HG03045 (cell line): ENCODE results near the gene SYAP1.
"Not testable (repeated sequence)": the region's sequence is repeated elsewhere in the genome, so short reads cannot be mapped to it uniquely, and the experiment has no call there.

ENCODE experiments used
- ATAC-seq: cut with Tn5 transposase; IDR thresholded peaks from one replicate; pipeline ENCODE4 v1.9.1; 2021; ENCODE audit warnings: mild to moderate bottlenecking, moderate library complexity; ENCODE audit not compliant: unreplicated experiment

The SYAP1 gene, protein sequence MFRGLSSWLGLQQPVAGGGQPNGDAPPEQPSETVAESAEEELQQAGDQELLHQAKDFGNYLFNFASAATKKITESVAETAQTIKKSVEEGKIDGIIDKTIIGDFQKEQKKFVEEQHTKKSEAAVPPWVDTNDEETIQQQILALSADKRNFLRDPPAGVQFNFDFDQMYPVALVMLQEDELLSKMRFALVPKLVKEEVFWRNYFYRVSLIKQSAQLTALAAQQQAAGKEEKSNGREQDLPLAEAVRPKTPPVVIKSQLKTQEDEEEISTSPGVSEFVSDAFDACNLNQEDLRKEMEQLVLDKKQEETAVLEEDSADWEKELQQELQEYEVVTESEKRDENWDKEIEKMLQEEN

DNA sequence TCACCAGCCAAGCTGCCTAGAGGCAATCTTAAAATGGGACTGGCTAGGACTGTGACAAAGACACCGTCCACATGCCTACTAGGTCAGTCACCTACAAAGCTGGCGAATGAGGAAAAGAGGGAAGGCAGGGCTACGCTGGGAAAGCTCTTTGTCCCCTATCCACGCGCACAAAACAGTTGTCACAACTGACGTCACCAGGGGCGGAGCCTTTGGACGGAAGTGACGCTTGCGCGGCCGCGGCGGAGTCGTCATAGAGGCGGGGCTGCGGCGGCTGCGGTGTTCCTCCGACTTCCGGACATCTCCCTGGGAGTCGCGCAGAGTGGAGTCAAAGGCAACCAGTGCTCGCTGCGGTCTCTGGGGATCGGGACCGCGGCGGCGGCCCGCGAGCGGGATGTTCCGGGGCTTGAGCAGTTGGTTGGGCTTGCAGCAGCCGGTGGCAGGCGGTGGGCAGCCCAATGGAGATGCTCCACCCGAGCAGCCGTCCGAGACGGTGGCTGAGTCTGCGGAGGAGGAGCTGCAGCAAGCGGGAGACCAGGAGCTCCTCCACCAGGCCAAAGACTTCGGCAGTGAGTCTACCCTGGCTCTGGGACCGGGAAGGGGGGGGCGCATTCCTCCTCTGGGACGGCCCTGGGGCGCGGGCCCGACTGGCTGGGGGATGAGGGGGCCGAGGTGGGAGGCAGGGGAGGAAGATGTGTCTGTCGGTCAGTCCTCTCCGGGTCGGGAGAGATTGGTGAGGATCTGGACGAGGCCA, at the start of gene SYAP1:
Gene SYAP1, plus strand, starts transcription at position 279 of the 751 bp plus-strand sequence. Its CDS starts 113 bp downstream, at position 392.
- ATAC-seq, result peak; percentile 99

DNA sequence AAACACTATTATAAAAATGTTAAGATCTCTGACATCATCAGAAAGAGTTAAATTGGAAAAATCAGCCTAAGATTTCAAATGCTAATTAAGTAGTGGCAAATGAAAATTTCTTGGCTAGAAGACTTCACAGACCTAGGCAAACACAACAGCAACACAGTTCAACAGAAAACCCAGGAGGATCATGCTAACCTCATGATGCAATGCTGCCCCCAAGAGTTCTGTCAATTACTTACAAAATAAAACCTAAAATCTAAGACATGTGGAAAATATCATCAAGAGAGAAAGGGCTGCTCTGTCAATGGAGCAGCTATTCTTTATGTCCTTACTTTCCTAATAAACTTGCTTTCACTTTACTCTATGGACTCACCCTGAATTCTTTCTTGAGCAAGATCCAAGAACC, 48.4 kb upstream of the SYAP1 start:
- no peak for ATAC-seq

DNA sequence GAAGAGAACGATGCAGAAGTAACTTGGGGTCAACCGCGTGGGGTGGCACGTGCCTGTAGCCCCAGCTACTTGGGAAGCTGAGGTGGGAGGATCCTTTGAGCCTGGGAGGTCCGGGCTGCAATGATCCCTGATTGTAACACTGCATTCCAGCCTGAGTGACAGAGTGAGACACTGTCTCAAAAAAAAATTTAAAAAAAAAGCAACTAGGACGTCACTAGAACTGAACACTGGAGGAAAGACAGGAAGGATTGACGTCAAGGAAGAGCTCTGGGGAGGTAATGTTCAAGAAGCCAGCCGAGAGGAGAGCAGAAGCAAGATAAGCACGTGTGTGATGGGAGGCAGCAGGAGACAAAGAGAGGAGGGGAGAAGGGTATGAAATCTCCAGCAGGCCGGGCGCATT, 40.7 kb upstream of the SYAP1 start:
- no peak for ATAC-seq

DNA sequence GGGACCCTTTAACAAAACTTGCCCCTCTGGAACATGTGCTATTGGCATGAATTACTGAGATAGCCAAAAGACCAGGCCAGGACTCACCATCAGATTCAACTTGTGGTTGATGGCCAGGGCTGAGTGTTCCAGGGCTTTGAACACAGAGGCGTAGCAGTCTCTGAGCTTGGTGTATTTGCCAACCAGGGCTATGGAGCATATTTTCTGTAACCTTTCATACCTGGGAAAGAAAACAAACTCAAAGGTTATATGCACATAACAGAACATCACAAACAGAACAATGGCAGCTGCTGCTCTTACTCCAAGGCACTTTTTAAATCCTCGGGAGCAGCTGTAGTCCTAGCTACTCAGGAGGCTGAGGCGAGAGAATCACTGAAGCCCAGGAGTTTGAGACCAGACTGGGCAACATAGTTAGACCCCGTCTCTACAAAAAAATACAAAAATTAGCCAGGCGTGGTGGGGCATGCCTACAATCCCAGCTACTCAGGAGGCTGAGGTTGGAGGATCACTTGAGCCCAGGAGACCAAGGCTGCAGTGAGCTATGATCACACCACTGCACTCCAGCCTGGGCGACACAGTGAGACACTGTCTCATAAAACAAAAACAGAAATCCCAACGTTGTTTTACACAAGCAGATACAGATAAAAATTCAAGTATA, 36.3 kb upstream of the SYAP1 start:
- ATAC-seq, result no peak

DNA sequence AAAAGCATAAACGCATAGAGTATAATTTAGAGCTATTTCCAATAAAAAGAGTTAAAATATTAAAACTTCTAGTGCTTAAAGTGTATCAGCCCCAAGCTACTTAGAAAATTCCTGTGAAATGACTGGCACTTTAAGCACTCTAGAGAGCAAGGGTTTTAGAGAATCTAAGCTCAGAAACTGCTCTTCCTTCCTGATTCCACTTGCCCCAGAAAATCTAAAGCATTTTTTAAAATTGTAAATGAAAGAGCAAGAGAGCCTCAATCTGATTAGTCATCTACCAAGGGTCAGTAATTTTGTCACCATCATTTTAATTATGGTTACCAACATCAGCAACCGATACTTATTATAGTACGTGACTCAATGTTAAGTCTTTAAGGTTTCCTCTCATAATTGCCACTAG, 31.9 kb upstream of the SYAP1 start:
- ATAC-seq, result no peak

DNA sequence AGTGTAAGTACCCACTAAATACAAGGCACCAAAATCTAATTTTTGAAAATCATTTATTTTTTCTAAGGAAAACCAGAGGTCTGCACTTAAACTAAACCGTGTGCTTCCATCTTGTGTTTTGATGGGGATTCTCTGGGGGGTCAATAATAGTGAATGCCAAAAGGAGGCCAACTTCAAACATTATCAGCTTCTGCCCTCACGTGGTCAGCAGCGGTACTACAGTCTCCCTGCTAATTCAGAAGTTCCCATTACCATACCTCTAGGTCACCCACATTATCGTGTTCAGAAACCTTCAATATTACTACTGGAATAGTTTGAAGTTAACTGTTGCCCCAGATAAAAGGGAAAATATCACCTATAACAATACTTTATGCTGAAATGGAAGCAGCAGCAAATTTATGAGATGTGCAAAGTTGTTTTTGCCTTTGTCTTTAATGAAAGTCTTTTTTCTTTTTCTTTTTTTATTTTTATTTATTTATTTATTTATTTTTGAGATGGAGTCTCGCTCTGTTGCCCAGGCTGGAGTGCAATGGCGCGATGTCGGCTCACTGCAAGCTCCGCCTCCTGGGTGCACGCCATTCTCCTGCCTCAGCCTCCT, 24.2 kb upstream of the SYAP1 start:
- ATAC-seq, result no peak

DNA sequence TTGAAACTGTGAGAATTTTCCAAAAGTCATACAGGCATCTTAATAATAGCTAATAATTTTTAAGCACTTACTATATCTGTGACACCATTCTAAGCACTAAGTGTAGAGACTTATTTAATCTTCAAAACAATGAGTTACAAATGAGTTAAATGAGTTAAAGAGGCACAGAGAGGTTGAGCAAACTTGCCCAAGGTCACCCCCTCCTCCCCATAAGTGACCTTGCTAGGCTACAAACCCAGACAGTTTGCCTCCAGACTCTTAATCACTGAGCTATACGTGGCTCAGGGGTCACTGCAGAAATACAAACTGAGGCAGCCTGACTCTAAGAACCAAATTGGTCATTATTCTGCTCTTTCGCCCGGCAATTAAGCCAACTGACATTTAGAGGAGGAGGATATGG, 22.5 kb upstream of the SYAP1 start:
- ATAC-seq, result no peak

DNA sequence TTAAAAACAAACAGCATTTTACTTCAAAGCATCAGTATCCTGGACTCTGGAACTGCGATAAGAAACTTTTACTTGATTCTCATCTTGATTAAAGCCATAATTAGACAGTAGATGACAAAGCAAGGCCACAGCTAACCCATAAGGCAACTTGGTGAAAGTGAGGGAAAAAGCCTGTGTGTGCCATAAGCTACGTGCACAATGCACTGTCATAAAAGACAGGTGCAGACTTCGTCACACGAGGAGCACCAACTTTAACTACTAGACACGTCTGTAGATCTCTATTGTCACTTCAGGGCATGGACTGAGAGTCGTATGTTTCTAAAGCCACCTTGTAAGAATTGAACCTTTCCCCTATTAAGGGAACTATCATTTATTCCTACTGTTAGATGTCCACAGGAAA, 20.0 kb upstream of the SYAP1 start:
- ATAC-seq, result no peak

DNA sequence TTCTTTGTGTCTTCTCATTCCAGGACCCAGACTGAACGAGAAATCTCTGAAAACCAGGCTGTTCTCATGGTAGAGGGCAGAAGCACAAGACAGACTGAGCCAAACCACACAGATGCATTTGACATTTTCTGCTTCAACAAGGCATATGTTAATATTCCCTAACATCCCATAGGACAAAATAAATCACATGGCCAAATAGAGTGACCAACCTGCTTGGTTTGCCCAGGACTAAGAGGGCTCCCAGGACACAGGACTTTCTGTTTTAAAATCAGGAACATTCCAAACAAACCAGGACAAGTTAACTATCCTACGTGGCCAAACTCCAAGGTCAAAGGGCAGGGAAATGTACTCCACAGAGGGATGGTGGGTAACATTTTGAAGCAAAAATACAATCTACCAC, 18.7 kb upstream of the SYAP1 start:
- no peak for ATAC-seq

DNA sequence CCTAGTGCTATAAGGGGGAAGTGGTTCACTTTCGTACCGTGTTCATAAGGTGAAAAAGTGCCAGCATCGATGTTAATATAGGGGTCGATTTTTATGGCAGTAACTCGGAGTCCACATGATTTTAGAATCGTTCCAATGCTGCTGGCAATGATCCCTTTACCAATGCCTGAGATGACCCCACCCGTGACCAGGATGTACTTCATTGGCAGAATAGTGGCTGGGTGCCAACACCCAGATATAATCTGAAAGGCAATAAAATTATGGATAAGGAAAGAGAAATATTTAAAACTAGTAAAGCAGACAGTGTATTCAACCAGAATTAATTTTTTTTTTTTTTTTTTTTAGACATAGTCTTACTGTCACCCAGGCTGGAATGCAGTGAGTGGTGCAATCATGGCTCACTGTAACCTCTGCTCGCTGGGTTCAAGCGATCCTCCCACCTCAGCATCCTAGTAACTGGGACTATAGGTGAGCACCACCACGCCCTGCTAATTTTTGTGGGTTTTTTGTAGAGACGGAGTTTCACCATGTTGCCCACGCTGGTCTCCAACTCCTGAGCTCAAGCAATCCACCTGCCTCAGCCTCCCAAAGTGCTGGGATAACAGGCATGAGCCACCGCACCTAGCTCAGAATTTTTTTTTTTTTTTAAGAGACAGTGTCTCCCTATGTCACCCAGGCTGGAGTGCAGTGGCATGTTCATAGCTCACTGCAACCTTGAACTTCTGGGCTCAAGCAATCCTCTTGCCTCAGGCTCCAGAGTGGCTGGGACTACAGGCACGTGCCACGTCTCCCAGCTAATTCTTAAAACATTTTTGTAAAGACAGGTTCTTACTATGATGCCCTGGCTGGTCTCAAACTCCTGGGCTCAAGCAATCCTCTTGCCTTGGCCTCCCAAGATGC, 16.5 kb upstream of the SYAP1 start:
- no peak for ATAC-seq

DNA sequence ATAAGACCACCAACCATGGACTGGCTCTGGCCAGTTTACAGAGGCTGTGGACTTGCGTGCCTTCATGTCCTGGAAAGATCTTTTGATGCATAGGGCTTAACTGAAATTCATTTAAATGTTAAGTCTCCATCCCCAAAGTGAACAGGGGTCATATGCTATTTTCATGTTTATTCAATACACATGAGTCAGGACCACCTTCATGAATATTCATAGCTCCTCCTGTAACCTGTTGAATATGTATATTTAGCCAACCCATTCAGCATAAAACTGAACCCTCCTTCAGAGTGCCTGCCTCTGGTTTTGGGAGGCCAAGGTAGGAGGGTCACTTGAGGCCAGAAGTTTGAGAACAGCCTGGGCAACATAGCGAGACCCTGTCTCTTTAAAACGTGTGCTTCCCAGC, 14.0 kb upstream of the SYAP1 start:
- ATAC-seq, result no peak

DNA sequence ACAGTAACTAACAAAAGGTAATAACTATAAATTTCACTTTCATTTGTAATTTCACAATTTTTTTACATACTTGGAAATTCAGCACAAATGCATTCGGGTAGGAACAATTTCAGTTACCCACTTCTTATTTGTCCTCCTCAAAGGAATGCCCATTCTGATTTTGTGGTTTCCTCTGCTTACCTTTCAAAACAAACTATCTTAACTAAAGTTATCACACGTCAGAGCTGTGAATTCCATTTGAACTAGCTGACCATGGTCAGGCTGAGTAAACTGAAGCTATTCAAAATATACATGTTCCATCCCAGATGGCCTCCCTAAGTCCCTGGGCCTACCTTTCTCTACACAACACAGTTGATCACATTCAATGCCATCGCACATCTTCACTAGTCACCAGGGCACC, 11.4 kb upstream of the SYAP1 start:
- ATAC-seq, result no peak

DNA sequence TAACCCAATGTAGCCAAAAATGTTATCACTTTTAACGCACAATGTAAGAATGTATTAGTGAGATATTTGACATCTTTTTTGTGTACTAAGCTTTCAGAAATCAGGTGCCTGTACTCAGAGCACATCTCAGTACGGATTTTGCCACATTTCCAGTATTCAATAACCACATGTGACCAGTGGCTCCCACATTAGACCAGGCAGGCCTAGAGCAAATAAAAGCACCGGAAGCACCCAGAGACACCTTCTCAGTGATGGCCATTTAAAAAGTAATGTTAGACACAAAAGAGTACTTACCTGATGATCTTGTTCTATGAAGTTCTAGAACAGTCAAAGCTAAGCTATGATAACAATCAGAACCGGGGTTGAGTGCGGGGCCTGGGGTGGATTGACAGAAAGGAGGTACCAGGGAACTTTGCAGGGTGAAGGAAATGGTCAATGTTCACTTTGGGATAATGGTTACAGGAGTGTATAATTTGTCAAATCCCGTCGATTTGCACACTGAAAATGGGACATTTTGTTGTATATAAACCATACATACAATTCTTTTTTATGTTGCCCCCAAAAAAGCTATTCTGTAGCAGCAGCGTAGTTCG, 8.1 kb upstream of the SYAP1 start:
- ATAC-seq, result no peak

DNA sequence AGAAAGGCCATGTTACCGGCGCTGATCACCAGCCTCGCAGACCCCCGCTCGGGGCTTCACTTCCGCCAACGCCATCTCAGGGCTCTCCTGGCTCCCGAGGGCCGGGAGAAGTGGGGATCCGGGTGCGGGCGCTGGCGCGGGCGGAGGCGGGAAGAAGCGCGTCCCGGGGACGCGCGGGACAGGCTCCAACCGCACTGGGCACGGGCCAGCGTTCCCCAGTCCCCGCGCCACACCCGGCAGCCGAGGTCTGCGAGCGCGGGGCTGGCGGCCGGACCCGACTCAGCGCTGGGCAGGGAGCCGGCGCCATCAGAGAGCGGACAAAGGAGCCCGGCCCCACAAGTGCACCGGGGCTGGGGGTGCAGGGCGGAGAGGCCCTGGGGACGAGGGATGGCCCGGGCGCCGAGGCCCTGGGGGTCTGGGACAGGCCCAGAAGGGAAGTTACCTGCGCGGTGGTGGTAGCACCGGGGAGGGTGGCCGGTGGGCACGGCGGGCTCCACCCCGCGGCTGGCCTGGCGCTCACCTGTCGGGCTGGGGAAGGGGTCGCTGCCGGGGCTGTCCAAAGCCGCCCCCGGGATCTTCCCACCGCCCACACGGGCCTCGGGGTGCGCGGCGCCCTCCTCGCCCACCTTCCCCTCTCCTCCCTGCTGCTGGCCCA, 7.4 kb upstream of the SYAP1 start:
- ATAC-seq, result peak; percentile 34

DNA sequence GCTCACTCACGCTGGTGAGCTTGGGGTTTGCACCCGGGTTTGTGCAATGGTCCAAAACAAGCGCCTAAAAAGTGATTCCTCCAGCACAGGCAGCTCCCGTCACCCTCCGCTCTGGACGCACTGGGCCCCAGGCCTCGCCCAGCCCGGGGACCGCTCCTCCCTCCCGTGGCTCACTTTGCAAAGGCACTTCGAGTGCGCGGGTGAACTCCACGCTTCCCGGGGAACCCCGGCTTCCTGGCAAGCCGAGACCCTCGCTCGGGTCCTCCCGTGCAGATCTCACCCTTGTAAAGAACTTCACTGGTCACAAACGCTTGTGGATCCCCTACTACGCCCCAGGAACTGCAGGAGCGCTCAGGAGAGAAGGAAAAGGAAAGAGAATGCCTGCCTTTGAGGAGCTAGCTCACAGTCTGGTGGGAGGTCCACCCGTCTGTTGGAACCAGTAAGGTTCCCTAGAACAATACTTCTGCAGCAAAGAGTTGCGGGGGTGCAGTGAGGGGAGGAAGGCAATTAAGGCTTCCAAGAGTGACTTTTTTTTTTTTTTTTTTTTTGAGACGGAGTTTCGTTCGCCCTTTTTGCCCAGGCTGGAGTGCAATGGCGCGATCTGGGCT, 6.8 kb upstream of the SYAP1 start, which contains the start of gene CTPS2:
Gene CTPS2, minus strand, starts transcription at position 122 of the 608 bp plus-strand sequence. CDS start 9,767 bp downstream, outside the sequence.
- peak; percentile 87 for ATAC-seq

DNA sequence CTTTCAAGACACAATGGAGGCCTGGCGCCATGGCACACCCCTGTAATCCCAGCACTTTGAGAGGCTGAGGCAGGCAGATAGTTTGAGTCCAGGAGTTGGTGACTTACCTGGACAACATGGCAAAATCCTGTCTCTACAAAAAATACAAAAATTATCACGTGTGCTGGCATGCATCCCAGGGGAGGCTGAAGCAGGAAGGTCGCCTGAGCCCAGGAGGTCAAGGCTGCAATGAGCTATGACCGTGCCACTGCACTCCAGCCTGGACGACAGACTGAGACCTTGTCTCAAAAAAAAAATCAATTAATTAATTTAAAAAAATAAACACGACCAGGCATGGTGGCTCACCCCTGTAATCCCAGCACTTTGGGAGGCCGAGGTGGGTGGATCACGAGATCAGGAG, 4.9 kb upstream of the SYAP1 start:
- ATAC-seq, result no peak

DNA sequence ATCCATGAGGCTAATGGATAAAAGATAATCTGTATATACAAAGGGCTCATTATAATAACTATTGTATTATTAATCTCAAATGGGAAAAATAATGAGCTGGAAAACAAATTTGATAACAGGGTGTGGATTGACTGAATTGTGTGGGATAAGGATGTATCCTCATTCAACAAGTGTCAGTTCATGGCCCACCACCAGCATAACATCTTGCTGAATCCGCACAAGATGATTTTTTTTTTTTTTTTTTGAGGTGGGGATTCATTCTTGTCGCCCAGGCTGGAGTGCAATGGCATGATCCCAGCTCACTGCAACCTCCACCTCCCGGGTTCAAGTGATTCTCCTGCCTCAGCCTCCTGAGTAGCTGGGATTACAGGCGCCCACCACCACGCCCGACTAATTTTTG, 3.8 kb upstream of the SYAP1 start:
- not testable (repeated sequence) for ATAC-seq

DNA sequence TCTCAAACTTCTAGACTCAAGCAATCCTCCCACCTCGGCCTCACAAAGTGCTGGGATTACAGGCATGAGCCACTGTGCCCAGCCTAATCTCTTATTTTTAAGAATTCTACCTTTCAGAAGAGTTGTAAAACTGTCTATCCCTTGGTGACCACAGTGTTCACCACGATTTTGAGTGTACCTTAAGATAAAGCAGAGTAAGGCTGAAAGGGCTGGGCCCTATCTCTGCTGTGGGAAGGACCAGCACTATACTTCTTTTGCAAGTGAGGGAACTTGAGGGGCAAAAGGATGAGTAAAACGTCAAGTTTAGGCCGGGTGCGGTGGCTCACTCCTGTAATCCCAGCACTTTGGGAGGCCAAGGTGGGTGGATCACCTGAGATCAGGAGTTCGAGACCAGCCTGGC, 3.0 kb upstream of the SYAP1 start:
- not testable (repeated sequence) for ATAC-seq

DNA sequence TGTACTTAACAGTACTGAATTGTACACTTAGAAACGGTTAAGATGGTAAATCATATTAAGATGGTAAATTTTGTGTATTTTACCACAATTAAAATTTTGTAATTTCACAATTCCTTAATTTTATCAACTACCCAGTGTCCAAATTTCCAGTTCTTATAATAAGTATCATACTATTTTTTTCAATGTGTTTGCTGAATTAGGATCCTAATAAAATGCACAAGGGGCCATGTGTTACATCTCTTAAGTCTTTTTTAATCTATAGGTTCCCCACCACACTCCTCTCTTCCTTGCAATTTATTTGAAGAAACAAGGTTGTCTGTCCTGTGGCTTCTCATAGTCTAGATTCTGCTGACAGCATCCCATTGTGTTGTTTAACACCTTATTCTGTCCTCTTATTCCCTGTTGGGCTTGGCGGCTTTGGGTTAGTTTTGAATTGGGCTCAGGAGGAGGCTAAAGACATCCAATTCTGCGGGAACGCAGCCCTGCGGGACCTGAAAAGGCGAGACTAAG, 533 bp upstream of the SYAP1 start:
- ATAC-seq, result no peak
